ENCODE results near the gene PTPN14. TPM values are rescaled to one million over a fixed set of nuclear protein-coding genes. Genes with fewer than 3 reads are reported as not detected.

PTPN14 gene
- total RNA-seq, 1 experiment from 2014 or later: 37.5 TPM

GRCh38 chr1:214418391-214418790 is 133.0 kb downstream of the PTPN14 start:
- Histone ChIP-seq H3K4me1 (ENCODE audit: control insufficient read depth in 1 of 2, insufficient read depth in 2 of 2, low read length in 2 of 2) (peaks cover 10 to 12% of the 10 kb centered on the region in 2 experiments; a peak in 3 of 4 replicates), H3K9me3 (ENCODE audit: control insufficient read depth in 1 of 2, insufficient read depth in 1 of 2, low read depth in 1 of 2, low read length in 2 of 2) (no peaks in the 10 kb centered on the region), H3K4me3 (replicated peaks in 1 of 2; ENCODE audit: low read depth in 1 of 2, low read length in 2 of 2) (no peak overlapping the region), H3K9ac (ENCODE audit: low read length) (no peak overlapping the region), H3K4me2 (ENCODE audit: low read length) (no peak overlapping the region), H3K79me2 (ENCODE audit: insufficient read depth, low read length) (peaks cover 8% of the 10 kb centered on the region; the same call in 1 of the 2 replicates), H4K20me1 (ENCODE audit: insufficient read depth) (peaks cover 4% of the 10 kb centered on the region; the same call in 1 of the 2 replicates), H3K27ac (ENCODE audit: low read depth, low read length) (no peak overlapping the region), H3K27me3 (ENCODE audit: insufficient read depth, low read length) (no peaks in the 10 kb centered on the region), H3K36me3 (ENCODE audit: control insufficient read depth in 1 of 2, insufficient read depth in 2 of 2, low read length in 2 of 2) (no peaks in the 10 kb centered on the region), H2AFZ (ENCODE audit: low read depth, low read length, poor library complexity, severe bottlenecking) (no peak overlapping the region), H3K9me2 (ENCODE audit: insufficient read depth) (no peaks in the 10 kb centered on the region)
- ChIA-PET RAD21 (ENCODE audit: low non-redundant PET in 1 of 2, low total read pairs in 2 of 2, uncharacterized antibody in 2 of 2, unreplicated experiment in 2 of 2) (no interaction called here), POLR2A (no interaction called here), CTCF (no interaction called here)
- ATAC-seq: no peak
- BruUV-seq (replicated peaks): no TSS peak
- TF ChIP-seq SRF (IDR thresholded peaks at IDR 0.05; ENCODE audit: low read depth) (no peak), EGR1 (IDR thresholded peaks at IDR 0.05; ENCODE audit: low read depth) (no peak), REST (IDR thresholded peaks at IDR 0.05; ENCODE audit: low read depth) (no peak), ZFX (IDR thresholded peaks at IDR 0.05) (no peak), ZNF274 (IDR thresholded peaks at IDR 0.05; ENCODE audit: low read depth, low read length) (no peak), CEBPB (IDR thresholded peaks at IDR 0.05; ENCODE audit: low read depth) (no peak), TCF7L2 (IDR thresholded peaks at IDR 0.05; ENCODE audit: borderline replicate concordance, extremely low read depth, insufficient read depth, insufficient read length) (no peak), EZH2 (IDR thresholded peaks at IDR 0.05) (no peak), SIN3A (IDR thresholded peaks at IDR 0.05; ENCODE audit: low read depth) (no peak), FOSL1 (IDR thresholded peaks at IDR 0.05; ENCODE audit: low read depth) (no peak), RAD21 (IDR thresholded peaks at IDR 0.05; ENCODE audit: low read depth) (no peak), POLR2AphosphoS5 (IDR thresholded peaks at IDR 0.05; ENCODE audit: low read depth, low read length) (no peak), ATF3 (IDR thresholded peaks at IDR 0.05) (no peak), CBX3 (IDR thresholded peaks at IDR 0.05; ENCODE audit: low read depth) (no peak), CTCF (IDR thresholded peaks at IDR 0.05 in 2 of 3, conservative IDR thresholded peaks at IDR 0.05 in 1 of 3; ENCODE audit: borderline replicate concordance in 1 of 3, insufficient read depth in 1 of 3, low read depth in 2 of 3, low read length in 2 of 3) (no peak)
- DNase-seq (ENCODE audit: low read depth, low spot score): no peak
- intact Hi-C loops (cut with micrococcal nuclease): no loop called here
